Measurements from ENCODE around the gene EPB41L5.
"Not testable (repeated sequence)": the region's sequence is repeated elsewhere in the genome, so short reads cannot be mapped to it uniquely, and the experiment has no call there.

Gene EPB41L5

DNA sequence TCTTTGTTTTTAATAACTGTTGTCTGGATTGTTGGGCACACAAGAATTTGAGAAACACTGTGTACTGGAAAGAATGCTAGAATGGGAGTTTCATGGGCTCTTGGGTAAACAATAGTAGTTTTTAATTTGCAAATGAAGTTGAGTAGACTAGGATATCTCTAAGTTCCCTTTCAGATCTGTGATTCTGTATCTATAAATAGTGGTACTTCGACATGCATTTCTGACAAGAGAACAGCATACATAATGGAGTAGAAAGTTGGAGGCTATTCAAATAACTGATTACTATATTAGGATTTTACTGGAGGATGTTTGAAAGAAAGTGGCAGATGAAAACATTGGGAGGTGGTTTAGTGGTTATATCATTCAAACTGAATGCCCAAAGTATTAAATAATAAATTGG lies 29.5 kb downstream of the EPB41L5 start:
- DNase-seq (ENCODE audit: extremely low read depth, low read depth): no peak
- TF ChIP-seq, protein P1, sequence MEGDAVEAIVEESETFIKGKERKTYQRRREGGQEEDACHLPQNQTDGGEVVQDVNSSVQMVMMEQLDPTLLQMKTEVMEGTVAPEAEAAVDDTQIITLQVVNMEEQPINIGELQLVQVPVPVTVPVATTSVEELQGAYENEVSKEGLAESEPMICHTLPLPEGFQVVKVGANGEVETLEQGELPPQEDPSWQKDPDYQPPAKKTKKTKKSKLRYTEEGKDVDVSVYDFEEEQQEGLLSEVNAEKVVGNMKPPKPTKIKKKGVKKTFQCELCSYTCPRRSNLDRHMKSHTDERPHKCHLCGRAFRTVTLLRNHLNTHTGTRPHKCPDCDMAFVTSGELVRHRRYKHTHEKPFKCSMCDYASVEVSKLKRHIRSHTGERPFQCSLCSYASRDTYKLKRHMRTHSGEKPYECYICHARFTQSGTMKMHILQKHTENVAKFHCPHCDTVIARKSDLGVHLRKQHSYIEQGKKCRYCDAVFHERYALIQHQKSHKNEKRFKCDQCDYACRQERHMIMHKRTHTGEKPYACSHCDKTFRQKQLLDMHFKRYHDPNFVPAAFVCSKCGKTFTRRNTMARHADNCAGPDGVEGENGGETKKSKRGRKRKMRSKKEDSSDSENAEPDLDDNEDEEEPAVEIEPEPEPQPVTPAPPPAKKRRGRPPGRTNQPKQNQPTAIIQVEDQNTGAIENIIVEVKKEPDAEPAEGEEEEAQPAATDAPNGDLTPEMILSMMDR (IDR thresholded peaks at IDR 0.05; ENCODE audit: low read depth, low read length, missing control alignments): no peak
- no peak overlapping the region for H3K4me3 ChIP-seq (replicated peaks; ENCODE audit: low read depth, low read length)

DNA sequence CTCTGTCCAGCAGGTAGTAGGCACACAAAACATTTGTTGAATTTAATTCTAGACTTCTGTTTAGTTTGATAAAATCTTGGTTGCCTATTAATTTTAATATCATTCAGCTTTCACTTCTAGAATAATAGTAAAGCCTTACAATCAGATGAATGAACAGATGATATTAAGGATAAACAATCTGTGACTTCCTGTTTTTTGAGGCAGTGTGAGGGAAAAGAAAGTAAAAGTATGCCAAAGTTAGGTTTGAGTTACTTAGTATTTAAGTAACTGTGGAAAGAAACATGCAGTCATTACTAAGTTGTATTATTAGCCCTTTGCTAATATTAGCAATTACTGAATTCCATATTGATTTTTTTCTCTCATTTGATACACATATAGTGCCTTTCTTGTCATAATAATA lies 31.5 kb downstream of the EPB41L5 start:
- H3K4me3 ChIP-seq (replicated peaks; ENCODE audit: low read depth, low read length): no peak overlapping the region
- DNase-seq (ENCODE audit: extremely low read depth, low read depth): no peak
- TF ChIP-seq, protein P1 (IDR thresholded peaks at IDR 0.05; ENCODE audit: low read depth, low read length, missing control alignments): no peak

DNA sequence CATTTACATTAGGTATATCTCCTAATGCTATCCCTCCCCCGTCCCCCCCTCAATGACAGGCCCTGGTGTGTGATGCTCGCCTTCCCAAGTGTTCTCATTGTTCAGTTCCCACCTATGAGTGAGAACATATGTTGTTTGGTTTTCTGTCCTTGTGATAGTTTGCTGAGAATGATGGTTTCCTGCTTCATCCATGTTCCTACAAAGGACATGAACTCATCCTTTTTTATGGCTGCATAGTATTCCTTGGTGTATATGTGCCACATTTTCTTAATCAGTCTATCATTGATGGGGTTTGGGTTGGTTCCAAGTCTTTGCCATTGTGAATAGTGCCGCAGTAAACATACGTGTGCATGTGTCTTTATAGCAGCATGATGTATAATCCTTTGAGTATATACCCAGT lies 32.9 kb downstream of the EPB41L5 start:
- DNase-seq (ENCODE audit: extremely low read depth, low read depth); H3K4me3 ChIP-seq (replicated peaks; ENCODE audit: low read depth, low read length): not testable (repeated sequence)

DNA sequence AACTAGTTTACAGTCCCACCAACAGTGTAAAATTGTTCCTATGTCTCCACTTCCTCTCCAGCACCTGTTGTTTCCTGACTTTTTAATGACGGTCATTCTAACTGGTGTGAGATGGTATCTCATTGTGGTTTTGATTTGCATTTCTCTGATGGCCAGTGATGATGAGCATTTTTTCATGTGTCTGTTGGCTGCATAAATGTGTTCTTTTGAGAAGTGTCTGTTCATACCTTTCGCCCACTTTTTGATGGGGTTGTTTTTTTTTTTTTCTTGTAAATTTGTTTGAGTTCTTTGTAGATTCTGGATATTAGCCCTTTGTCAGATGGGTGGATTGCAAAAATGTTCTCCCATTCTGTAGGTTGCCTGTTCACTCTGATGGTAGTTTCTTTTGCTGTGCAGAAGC lies 33.4 kb downstream of the EPB41L5 start:
- not testable (repeated sequence) for DNase-seq (ENCODE audit: extremely low read depth, low read depth); H3K4me3 ChIP-seq (replicated peaks; ENCODE audit: low read depth, low read length)

DNA sequence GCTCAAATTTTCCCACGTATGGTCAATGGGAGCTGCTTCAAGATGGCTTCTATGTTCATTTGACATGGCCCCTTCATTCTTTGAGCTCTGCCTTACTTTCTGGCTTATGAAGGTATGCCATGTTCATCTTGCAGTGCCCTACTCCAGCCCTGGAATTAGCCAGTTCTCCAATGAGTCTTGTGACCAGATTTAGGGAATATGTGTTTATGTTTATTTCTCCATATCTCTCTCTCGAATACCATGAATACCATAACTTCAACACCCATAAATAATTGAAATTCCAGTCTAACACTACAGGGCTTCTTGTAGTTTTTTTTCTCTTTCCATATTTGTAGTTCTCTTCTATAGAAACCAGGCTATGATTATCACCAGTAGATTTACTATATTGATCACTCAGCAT lies 39.7 kb downstream of the EPB41L5 start:
- H3K4me3 ChIP-seq (replicated peaks; ENCODE audit: low read depth, low read length): no peak overlapping the region
- TF ChIP-seq, protein P1 (IDR thresholded peaks at IDR 0.05; ENCODE audit: low read depth, low read length, missing control alignments): no peak
- no peak for DNase-seq (ENCODE audit: extremely low read depth, low read depth)

DNA sequence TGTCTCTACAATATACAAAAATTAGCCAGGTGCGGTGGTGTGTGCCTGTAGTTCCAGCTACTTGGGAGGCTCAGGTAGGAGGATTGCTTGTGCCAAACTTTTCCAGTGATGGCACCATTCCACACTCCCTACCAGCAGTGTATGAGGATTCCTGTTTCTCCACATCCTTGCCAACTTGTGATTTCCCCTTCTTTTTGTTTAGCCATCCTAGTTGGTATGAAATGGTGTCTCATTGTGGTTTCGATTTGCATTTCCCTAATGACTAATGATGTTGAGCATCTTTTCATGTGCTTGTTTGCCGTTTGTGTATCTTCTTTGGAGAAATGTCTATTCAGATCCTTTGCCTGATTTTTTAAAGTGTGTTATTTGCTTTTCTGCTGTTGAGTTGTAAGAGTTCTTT lies 41.0 kb downstream of the EPB41L5 start:
- no peak for DNase-seq (ENCODE audit: extremely low read depth, low read depth)
- no peak overlapping the region for H3K4me3 ChIP-seq (replicated peaks; ENCODE audit: low read depth, low read length)
- TF ChIP-seq, protein P1 (IDR thresholded peaks at IDR 0.05; ENCODE audit: low read depth, low read length, missing control alignments): no peak

DNA sequence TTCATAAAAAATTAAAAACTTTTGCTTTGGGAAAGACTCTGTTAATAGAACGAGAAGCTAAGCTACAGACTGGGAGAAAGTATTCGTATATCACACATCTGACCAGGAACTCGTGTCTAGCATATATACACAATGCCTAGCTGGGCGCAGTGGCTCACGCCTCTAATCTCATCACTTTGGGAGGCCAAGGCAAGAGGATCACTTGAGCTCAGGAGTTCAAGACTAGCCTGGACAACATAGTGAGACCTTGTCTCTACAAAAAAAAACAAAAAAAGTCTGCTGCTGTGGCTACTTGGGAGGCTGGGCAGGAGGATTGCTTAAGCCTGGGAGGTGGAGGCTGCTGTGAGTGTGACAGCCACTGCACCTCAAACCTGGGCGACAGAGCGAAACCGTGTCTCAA lies 46.6 kb downstream of the EPB41L5 start:
- no peak for DNase-seq (ENCODE audit: extremely low read depth, low read depth)
- no peak overlapping the region for H3K4me3 ChIP-seq (replicated peaks; ENCODE audit: low read depth, low read length)
- TF ChIP-seq, protein P1 (IDR thresholded peaks at IDR 0.05; ENCODE audit: low read depth, low read length, missing control alignments): no peak

DNA sequence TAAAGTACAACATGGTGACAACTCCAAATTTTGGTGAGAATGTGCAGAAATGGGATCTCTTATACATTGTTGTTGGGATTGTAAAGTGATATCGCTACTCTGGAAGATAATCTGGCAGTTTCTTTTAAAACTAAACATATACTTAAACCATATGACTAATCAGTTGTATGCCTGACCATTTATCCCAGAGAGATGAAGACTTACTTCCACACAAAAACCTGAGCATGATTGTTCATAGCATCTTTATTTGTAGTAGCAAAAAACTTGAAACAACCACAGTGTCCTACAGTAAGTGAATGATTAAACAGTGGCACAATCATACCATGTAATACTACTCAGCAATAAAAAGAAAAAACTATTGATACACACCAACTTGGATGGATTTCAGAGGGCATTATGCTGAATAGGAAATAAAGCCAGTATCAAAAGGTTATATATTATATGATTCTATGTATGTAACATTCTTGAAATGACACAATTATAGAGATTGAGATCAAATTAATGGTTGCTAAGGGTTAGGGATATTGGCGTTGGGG lies 47.3 kb downstream of the EPB41L5 start:
- TF ChIP-seq, protein P1 (IDR thresholded peaks at IDR 0.05; ENCODE audit: low read depth, low read length, missing control alignments): no peak
- H3K4me3 ChIP-seq (replicated peaks; ENCODE audit: low read depth, low read length): no peak overlapping the region
- no peak for DNase-seq (ENCODE audit: extremely low read depth, low read depth)
